Tibial nerve (tissue), 4 donors: ENCODE results near the gene HOXB8. TPM values are rescaled to one million over a fixed set of nuclear protein-coding genes. Genes with fewer than 3 reads are reported as not detected.

ENCODE experiments used
- DNase-seq, 2 donors: peaks; one replicate each; pipeline ENCODE4 v3.0.0-alpha.2; 2019; ENCODE audit warnings: low spot score in 2 of 2
- H3K27ac ChIP-seq, 4 donors: fragments of 200-600 bp; sonication (generic) in 3 of 4; one replicate each; pipeline ENCODE4 v1.5.1; 2017 to 2019; ENCODE audit warnings: mild to moderate bottlenecking in 1 of 4
- H3K27me3 ChIP-seq, 2 donors: fragments of 200-600 bp; sonication (generic) in 1 of 2; one replicate each; pipeline versions ENCODE4 v1.5.1 to v1.6.0; 2017 to 2019
- H3K36me3 ChIP-seq, 3 donors: fragments of 200-600 bp; sonication (generic); one replicate each; pipeline ENCODE4 v1.5.1; 2018 to 2019
- H3K4me1 ChIP-seq, 4 donors: fragments of 200-600 bp; sonication (generic) in 3 of 4; one replicate each; pipeline ENCODE4 v1.5.1; 2017 to 2019
- H3K4me3 ChIP-seq, 4 donors: fragments of 200-600 bp; sonication (generic) in 3 of 4; one replicate each; pipeline ENCODE4 v1.5.1; 2017 to 2019; ENCODE audit warnings: mild to moderate bottlenecking in 1 of 4, moderate library complexity in 1 of 4
- H3K9me3 ChIP-seq, 4 donors: fragments of 200-600 bp; sonication (generic) in 3 of 4; one replicate each; pipeline ENCODE4 v1.5.1; 2017 to 2019
- CTCF ChIP-seq, 5 experiments: fragments of 200-600 bp in 3 of 5; fragments of 450-650 bp in 2 of 5; sonication (generic) in 3 of 5; IDR thresholded peaks; one replicate each; pipeline ENCODE4 v1.5.1; 2016 to 2019; ENCODE audit warnings: antibody characterized with exemption in 5 of 5, mild to moderate bottlenecking in 3 of 5, moderate library complexity in 2 of 5
- EP300 ChIP-seq, 2 donors: sonication (generic); formaldehyde crosslinking; IDR thresholded peaks; one replicate each; pipeline ENCODE4 v1.6.1; 2017; ENCODE audit warnings: antibody characterized with exemption in 2 of 2, mild to moderate bottlenecking in 1 of 2
- POLR2A ChIP-seq, 2 donors: fragments of 450-650 bp; IDR thresholded peaks; one replicate each; pipeline ENCODE4 v1.6.1; 2017; ENCODE audit warnings: antibody characterized with exemption in 2 of 2, mild to moderate bottlenecking in 2 of 2, moderate library complexity in 2 of 2
- WGBS, 2 donors: methylation state at CpG; one replicate each; pipeline ENCODE4 v1.1.5; 2018; 5-methylcytosine and 5-hydroxymethylcytosine counted together
- total RNA-seq, 4 donors: library from RNA; depleted of rRNA; stranded (reverse); fragments of >200 nt; gene quantifications; one replicate each; pipeline ENCODE4 v1.1.0, GENCODE V29; 2016

The HOXB8 gene
- total RNA-seq, 4 donors from 2014 or later, result 0.66 to 0.90 TPM; not detected in 2

- Histone ChIP-seq H3K4me1 (peaks cover 0 to 30% (median 20%) of the 10 kb centered on the region in 4 donors), H3K9me3 (no peaks in the 10 kb centered on the region), H3K4me3 (peak overlapping the region; percentile 13 to 48 (median 32)), H3K36me3 (no peaks in the 10 kb centered on the region), H3K27me3 (peaks cover 0 to 100% of the 10 kb centered on the region in 2 donors), H3K27ac (peak overlapping the region in 2 of 4 donors; percentile 44 to 63)
- TF ChIP-seq EP300 (IDR thresholded peaks at IDR 0.05), result no peak
- no peak for TF ChIP-seq POLR2A (IDR thresholded peaks at IDR 0.05)
- no peak for TF ChIP-seq CTCF (IDR thresholded peaks at IDR 0.05)
- DNase-seq, result no peak
- WGBS, 2 donors, result 0% methylated on average over 43 of the region's 69 CpGs
Measured at GRCh38 chr17:48625495-48626244, 10.6 kb upstream of the HOXB8 start.

GRCh38 chr17:48624544-48625494, 9.7 kb upstream of the HOXB8 start:
- H3K36me3 ChIP-seq, result no peaks in the 10 kb centered on the region
- TF ChIP-seq CTCF (IDR thresholded peaks at IDR 0.05) (no peak), EP300 (IDR thresholded peaks at IDR 0.05) (no peak), POLR2A (IDR thresholded peaks at IDR 0.05) (no peak)
- peak overlapping the region; percentile 13 to 48 (median 32) for H3K4me3 ChIP-seq
- peaks cover 0 to 100% of the 10 kb centered on the region in 2 donors for H3K27me3 ChIP-seq
- peak overlapping the region in 2 of 4 donors; percentile 44 to 63 for H3K27ac ChIP-seq
- H3K4me1 ChIP-seq, result peaks cover 0 to 30% (median 20%) of the 10 kb centered on the region in 4 donors
- H3K9me3 ChIP-seq, result no peaks in the 10 kb centered on the region
- WGBS, 2 donors, result 4 to 5% methylated on average over 48 to 58 of the region's 66 CpGs
- DNase-seq, result no peak

GRCh38 chr17:48624118-48624517, 9.0 kb upstream of the HOXB8 start:
- Histone ChIP-seq H3K27ac (no peak overlapping the region), H3K4me3 (no peak overlapping the region), H3K36me3 (no peaks in the 10 kb centered on the region), H3K27me3 (peaks cover 0 to 100% of the 10 kb centered on the region in 2 donors), H3K4me1 (peaks cover 0 to 32% (median 20%) of the 10 kb centered on the region in 4 donors), H3K9me3 (no peaks in the 10 kb centered on the region)
- WGBS, 2 donors, result 45 to 54% methylated on average over 5 of the region's 5 CpGs
- no peak for DNase-seq
- TF ChIP-seq EP300 (IDR thresholded peaks at IDR 0.05) (no peak), POLR2A (IDR thresholded peaks at IDR 0.05) (no peak), CTCF (IDR thresholded peaks at IDR 0.05) (no peak)

GRCh38 chr17:48623583-48623982, 8.5 kb upstream of the HOXB8 start:
- WGBS, 2 donors, result 44 to 45% methylated on average over 4 of the region's 4 CpGs
- Histone ChIP-seq H3K36me3 (no peaks in the 10 kb centered on the region), H3K27me3 (peaks cover 0 to 100% of the 10 kb centered on the region in 2 donors), H3K4me1 (peaks cover 0 to 38% (median 20%) of the 10 kb centered on the region in 4 donors), H3K27ac (no peak overlapping the region), H3K4me3 (no peak overlapping the region), H3K9me3 (no peaks in the 10 kb centered on the region)
- DNase-seq, result no peak
- TF ChIP-seq CTCF (IDR thresholded peaks at IDR 0.05) (no peak), EP300 (IDR thresholded peaks at IDR 0.05) (no peak), POLR2A (IDR thresholded peaks at IDR 0.05) (no peak)
